ENCODE measurements around the gene LRRC46. TPM values are rescaled to one million over a fixed set of nuclear protein-coding genes. Genes with fewer than 3 reads are reported as not detected.

The LRRC46 gene
- total RNA-seq, 1 experiment from 2014 or later, result 0.31 TPM

GRCh38 chr17:47812146-47812920 is 19.1 kb upstream of the LRRC46 start:
- Histone ChIP-seq H2BK12ac (ENCODE audit: insufficient read length, low read depth, low read length) (no peak overlapping the region), H4K91ac (ENCODE audit: insufficient read length, low read depth, low read length) (no peak overlapping the region), H3K4ac (ENCODE audit: low read depth, low read length) (no peak overlapping the region), H3K79me2 (ENCODE audit: insufficient read depth, low read length) (no peaks in the 10 kb centered on the region), H3K4me1 (ENCODE audit: insufficient read depth, low read length) (no peaks in the 10 kb centered on the region), H3K27me3 (ENCODE audit: insufficient read depth, low read length) (no peaks in the 10 kb centered on the region), H3K27ac (ENCODE audit: insufficient read length, low read depth, low read length) (no peak overlapping the region), H4K8ac (replicated peaks; ENCODE audit: insufficient read length, low read depth, low read length) (no peak overlapping the region), H3K14ac (ENCODE audit: insufficient read depth, low read length) (no peak overlapping the region), H3K23me2 (ENCODE audit: insufficient read length, low read depth, low read length, poor library complexity, severe bottlenecking) (no peaks in the 10 kb centered on the region), H3K4me2 (ENCODE audit: insufficient read depth, insufficient read length, low read length) (no peak overlapping the region), H4K5ac (ENCODE audit: insufficient read length, low read depth, low read length) (no peak overlapping the region), H3K9ac (ENCODE audit: extremely low read depth, insufficient read length, low read length) (no peak overlapping the region), H2AFZ (ENCODE audit: low read length) (no peak overlapping the region), H3K9me3 (ENCODE audit: control insufficient read depth, low read depth, low read length) (no peaks in the 10 kb centered on the region), H2AK5ac (ENCODE audit: insufficient read length, low read length) (no peak overlapping the region), H3K56ac (ENCODE audit: insufficient read length, low read depth, low read length) (no peak overlapping the region), H2BK5ac (ENCODE audit: insufficient read length, low read length) (no peak overlapping the region), H3T11ph (ENCODE audit: low read length) (no peak overlapping the region), H2BK120ac (ENCODE audit: low read depth, low read length, poor library complexity, severe bottlenecking) (no peak overlapping the region), H2BK15ac (ENCODE audit: low read depth, low read length) (no peak overlapping the region), H4K20me1 (ENCODE audit: control insufficient read depth, insufficient read depth, insufficient read length) (no peaks in the 10 kb centered on the region), H3K23ac (ENCODE audit: insufficient read length, low read depth, low read length) (no peak overlapping the region), H2BK20ac (ENCODE audit: low read depth, low read length, poor library complexity, severe bottlenecking) (no peak overlapping the region), H3K18ac (ENCODE audit: insufficient read length, low read depth, low read length) (no peak overlapping the region), H3K79me1 (ENCODE audit: insufficient read depth, low read depth, low read length, poor library complexity, severe bottlenecking) (no peaks in the 10 kb centered on the region)
- Mint-ChIP-seq H3K4me3 (no peak overlapping the region), H3K36me3 (ENCODE audit: insufficient read depth in 1 of 3, low read depth in 3 of 3) (peaks cover 0 to 27% (median 4%) of the 10 kb centered on the region in 3 experiments; a peak in 6 of 7 replicates), H3K9me3 (no peaks in the 10 kb centered on the region; a peak in 1 of 5 replicates), H3K4me1 (peaks cover 6 to 7% of the 10 kb centered on the region in 2 experiments; a peak in 3 of 4 replicates), H3K27ac (peak overlapping the region in 2 of 3 experiments; percentile 28 to 82; a peak in 2 of 7 replicates), H3K27me3 (ENCODE audit: low read depth) (no peaks in the 10 kb centered on the region)
- TF ChIP-seq CTCF (conservative IDR thresholded peaks at IDR 0.05), result no peak
- DNase-seq, result peak; percentile 24
- WGBS (ENCODE audit: extremely low coverage, insufficient read length, low lambda C conversion rate), result no CpG with 5 or more reads among the region's 18 CpGs

Measured in H9 (cell line).